ENCODE measurements around the gene IQSEC3.
"Not testable (repeated sequence)": the region's sequence is repeated elsewhere in the genome, so short reads cannot be mapped to it uniquely, and the experiment has no call there.

The IQSEC3 gene

GRCh38 chr12:130519-130918, 64.0 kb downstream of the IQSEC3 start:
- in situ Hi-C loops (cut with MboI; ENCODE audit: low pct_unique_long_range_greater_than_20kb, low sequenced_read_pairs, unreplicated experiment): no loop called here

GRCh38 chr12:131008-131407, 64.4 kb downstream of the IQSEC3 start:
- in situ Hi-C loops (cut with MboI; ENCODE audit: low pct_unique_long_range_greater_than_20kb, low sequenced_read_pairs, unreplicated experiment): no loop called here

More at GRCh38 chr12:130519-130918, 64.0 kb downstream of the IQSEC3 start:
- TF ChIP-seq CTCF (IDR thresholded peaks at IDR 0.05; ENCODE audit: extremely low read depth, insufficient read depth, missing control alignments): no peak
- no peak for DNase-seq (ENCODE audit: low spot score)

GRCh38 chr12:131732-132495, 65.3 kb downstream of the IQSEC3 start:
- no peak for DNase-seq (ENCODE audit: low spot score)
- TF ChIP-seq CTCF (IDR thresholded peaks at IDR 0.05; ENCODE audit: extremely low read depth, insufficient read depth, missing control alignments): no peak
- in situ Hi-C loops (cut with MboI; ENCODE audit: low pct_unique_long_range_greater_than_20kb, low sequenced_read_pairs, unreplicated experiment): no loop called here

More at GRCh38 chr12:131008-131407, 64.4 kb downstream of the IQSEC3 start:
- no peak for TF ChIP-seq CTCF (IDR thresholded peaks at IDR 0.05; ENCODE audit: extremely low read depth, insufficient read depth, missing control alignments)
- no peak for DNase-seq (ENCODE audit: low spot score)

GRCh38 chr12:133616-134232, 67.2 kb downstream of the IQSEC3 start:
- in situ Hi-C loops (cut with MboI; ENCODE audit: low pct_unique_long_range_greater_than_20kb, low sequenced_read_pairs, unreplicated experiment); DNase-seq (ENCODE audit: low spot score): not testable (repeated sequence)

GRCh38 chr12:135138-135537, 68.6 kb downstream of the IQSEC3 start:
- in situ Hi-C loops (cut with MboI; ENCODE audit: low pct_unique_long_range_greater_than_20kb, low sequenced_read_pairs, unreplicated experiment): no loop called here

GRCh38 chr12:138171-138897, 71.8 kb downstream of the IQSEC3 start:
- in situ Hi-C loops (cut with MboI; ENCODE audit: low pct_unique_long_range_greater_than_20kb, low sequenced_read_pairs, unreplicated experiment): no loop called here
- TF ChIP-seq CTCF (IDR thresholded peaks at IDR 0.05; ENCODE audit: extremely low read depth, insufficient read depth, missing control alignments): no peak
- DNase-seq (ENCODE audit: low spot score): no peak

More at GRCh38 chr12:135138-135537, 68.6 kb downstream of the IQSEC3 start:
- no peak for DNase-seq (ENCODE audit: low spot score)
- TF ChIP-seq CTCF (IDR thresholded peaks at IDR 0.05; ENCODE audit: extremely low read depth, insufficient read depth, missing control alignments): no peak

Data from GM13977 (cell line).